Fibroblast of peridontal ligament (primary cell): ENCODE results near the gene NUP43.
"Not testable (repeated sequence)": the region's sequence is repeated elsewhere in the genome, so short reads cannot be mapped to it uniquely, and the experiment has no call there.

Experiments
- DNase-seq: peaks from one replicate; pipeline ENCODE4 v3.0.0-alpha.2; 2010; ENCODE audit errors: extremely low read depth

Gene NUP43

DNA sequence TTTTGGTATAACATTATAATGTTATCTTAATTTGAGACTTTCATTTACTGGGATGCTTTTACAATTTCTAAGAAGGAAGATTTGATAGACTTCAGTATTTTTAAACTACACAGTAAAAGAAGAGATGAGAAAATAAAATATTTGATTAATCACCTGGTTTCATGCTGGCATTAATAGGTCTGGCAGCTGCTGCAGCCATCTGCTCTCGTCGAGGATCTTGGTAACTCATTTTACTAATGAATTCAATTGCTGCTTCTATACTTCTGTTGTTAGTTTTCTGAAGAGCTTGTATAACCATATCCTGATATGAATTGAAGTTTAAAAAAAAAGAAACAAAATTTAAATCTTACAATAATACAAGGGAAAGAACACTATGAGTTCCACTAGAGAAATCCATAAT, 51.4 kb downstream of the NUP43 start:
- DNase-seq: no peak

DNA sequence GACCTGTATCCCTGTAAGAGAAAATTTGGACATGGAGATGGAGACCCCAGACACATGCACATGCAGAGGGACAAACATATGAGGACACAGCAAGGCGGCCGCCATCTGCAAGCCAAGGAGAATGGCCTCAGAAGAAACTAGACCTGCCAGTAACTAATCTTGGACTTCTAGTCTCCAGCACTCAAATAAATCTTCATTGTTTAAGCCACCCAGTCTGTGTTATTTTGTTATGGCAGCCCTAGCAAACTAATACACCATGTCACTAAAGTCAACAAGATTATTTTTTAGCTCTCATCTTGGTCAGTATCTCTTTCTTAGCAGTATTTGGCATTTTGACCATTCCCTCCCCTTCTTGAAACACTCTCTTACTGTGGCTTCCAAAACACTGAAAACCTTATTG, 55.1 kb downstream of the NUP43 start:
- DNase-seq: no peak

DNA sequence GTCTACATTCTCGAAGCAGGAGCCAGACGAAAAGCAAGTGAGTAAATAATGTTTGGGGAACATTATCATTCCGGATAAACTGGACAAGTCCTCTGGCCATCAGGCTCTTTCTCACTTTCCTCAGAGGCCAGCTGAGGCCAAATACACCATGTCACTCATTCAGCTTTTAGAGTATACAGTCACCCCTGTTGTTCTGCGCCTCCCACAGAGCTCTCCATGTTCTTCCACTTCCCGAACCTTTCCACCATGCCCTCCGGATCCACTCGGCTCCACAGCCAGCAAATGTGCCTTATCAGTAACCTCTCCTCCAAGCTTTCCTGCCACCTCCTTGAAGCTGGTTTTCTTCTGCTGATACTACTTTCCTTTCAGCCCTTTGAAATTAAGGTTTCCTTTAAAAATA, 60.1 kb downstream of the NUP43 start:
- DNase-seq: no peak

DNA sequence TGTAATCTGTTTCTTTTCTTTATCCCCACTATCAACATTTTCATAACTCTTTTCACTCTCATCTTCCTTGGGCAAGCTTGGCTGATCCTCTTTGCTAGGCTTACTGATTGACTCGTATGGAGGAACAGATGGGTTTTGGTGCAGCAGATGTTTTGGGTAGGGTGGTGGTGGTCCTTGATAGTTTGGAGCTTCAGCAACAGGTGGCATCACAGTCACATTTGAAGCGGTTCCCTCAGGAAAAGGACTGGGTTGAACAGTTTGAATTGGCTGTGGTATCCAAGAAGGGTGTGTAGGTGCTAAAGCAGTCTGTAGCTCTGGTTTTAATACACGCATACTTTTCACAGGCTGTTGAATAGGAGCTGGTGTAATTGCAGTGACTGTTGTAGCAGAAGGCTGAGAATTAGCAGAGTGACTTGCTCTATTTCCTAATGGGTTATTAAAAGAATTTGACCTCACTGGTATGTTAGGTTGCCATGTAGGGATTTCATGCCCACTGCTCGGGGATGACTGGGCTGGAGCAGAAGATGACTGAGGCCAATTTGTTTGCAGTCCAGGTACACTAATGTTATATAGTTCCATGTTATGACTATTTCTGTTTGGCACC, 63.0 kb downstream of the NUP43 start:
- DNase-seq: no peak

DNA sequence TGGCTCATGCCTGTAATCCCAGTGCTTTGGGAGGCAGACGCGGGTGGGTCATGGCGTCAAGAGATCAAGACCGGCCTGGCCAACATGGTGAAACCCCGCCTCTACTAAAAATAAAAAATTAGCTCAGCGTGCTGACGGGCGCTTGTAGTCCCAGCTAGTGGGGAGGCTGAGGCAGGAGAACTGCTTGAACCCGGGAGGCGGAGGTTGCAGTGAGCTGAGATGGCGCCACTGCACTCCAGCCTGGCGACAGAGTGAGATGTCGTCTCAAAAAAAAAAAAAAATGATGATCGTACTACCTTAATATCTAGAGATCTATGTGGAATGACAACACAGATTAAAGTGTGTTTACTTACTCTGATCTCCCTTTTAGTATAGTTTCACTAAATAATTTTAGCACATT, 64.5 kb downstream of the NUP43 start:
- not testable (repeated sequence) for DNase-seq

DNA sequence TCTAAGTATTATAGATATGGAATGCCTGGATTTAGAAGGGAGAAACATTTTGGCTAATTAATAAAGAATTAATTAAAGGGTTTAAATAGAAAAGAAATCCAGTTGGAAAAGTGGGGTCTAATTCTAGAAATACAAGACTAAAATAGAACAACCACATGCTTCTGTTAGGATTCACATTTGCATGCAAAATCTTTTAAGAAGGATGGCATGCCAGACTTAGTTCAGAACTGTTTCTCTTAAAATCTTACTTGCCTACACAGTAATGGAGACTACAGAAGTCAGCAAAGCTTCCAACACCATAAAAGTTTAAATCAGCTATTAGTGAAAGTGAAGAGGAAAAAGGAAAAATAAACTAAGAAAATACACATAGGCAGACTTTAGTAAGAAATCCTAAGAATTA, 65.1 kb downstream of the NUP43 start:
- DNase-seq: no peak

DNA sequence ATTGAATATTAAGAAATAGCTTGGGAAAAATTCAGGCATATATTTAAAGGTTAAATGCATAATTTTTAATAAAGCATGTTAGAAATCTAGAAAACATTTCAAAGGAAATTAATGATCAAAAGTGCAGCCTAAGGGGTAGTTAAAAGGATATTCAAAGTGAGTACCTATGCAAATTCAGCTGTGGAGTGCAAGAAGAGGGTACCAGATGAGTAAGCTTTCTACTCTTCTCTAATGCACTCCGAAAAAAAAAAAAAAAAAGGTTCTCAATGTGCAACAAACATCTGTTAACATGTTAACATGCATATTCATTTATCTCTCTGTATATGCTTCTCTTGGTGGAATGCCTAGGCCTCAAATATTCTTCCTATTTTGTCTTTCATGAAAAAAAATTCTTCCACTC, 65.8 kb downstream of the NUP43 start:
- DNase-seq: no peak
